Adrenal gland (tissue), 5 donors: ENCODE measurements around the gene CCDC73.

Source experiments
- POLR2A ChIP-seq, 2 donors: fragments of 450-650 bp; IDR thresholded peaks; one replicate each; pipeline ENCODE4 v1.6.1; 2017; ENCODE audit warnings: antibody characterized with exemption in 2 of 2, mild to moderate bottlenecking in 2 of 2, moderate library complexity in 1 of 2
- TF ChIP-seq, protein P1 (sequence below), 6 experiments: fragments of 450-650 bp in 4 of 6; fragments of 200-600 bp in 2 of 6; sonication (generic) in 1 of 6; IDR thresholded peaks; 1 replicate in 5 of 6; 2 replicates in 1 of 6; pipeline versions ENCODE4 v1.5.1 to v1.8.0; 2016 to 2021; ENCODE audit warnings: antibody characterized with exemption in 6 of 6, mild to moderate bottlenecking in 2 of 6, moderate library complexity in 1 of 6
- donor health status: DM: no; HTN: no; CAD: no.

DNA sequence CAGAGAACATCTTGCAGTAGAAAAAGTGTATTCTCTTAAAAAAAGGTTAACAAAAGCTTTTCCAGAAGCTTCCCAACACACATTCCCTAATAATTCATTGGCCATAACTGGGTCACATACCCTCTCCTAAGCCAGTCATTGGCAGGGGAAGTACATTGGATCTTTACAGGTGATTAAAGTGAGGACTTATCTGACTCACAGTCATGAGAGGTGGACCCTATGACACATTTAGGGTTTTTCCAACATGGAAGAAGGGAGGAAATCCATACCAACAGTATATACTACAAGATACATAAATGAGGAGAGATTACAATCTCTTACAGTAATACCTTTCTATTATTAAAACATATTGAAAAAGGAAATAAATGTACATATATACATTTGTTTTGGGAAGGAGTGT lies 72.2 kb downstream of the CCDC73 start:
- TF ChIP-seq, protein P1, sequence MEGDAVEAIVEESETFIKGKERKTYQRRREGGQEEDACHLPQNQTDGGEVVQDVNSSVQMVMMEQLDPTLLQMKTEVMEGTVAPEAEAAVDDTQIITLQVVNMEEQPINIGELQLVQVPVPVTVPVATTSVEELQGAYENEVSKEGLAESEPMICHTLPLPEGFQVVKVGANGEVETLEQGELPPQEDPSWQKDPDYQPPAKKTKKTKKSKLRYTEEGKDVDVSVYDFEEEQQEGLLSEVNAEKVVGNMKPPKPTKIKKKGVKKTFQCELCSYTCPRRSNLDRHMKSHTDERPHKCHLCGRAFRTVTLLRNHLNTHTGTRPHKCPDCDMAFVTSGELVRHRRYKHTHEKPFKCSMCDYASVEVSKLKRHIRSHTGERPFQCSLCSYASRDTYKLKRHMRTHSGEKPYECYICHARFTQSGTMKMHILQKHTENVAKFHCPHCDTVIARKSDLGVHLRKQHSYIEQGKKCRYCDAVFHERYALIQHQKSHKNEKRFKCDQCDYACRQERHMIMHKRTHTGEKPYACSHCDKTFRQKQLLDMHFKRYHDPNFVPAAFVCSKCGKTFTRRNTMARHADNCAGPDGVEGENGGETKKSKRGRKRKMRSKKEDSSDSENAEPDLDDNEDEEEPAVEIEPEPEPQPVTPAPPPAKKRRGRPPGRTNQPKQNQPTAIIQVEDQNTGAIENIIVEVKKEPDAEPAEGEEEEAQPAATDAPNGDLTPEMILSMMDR (IDR thresholded peaks at IDR 0.05): no peak
- no peak for TF ChIP-seq POLR2A (IDR thresholded peaks at IDR 0.05)
